NB4 (cell line): Measurements from ENCODE around the gene GIMAP7.

Experiments
- DNase-seq: peaks from one replicate; pipeline ENCODE4 v3.0.0; 2010; ENCODE audit warnings: low read depth
- H3K4me3 ChIP-seq: one replicate; pipeline ENCODE4 v1.5.1; 2011; ENCODE audit warnings: mild to moderate bottlenecking, low read depth, low read length, moderate library complexity
- CTCF ChIP-seq: IDR thresholded peaks from one replicate; pipeline ENCODE4 v1.5.1; 2012; ENCODE audit warnings: low read depth, low read length
- MAX ChIP-seq: IDR thresholded peaks from 2 replicates; pipeline ENCODE4 v1.6.1; 2011; ENCODE audit warnings: low read depth, low read length
- MYC ChIP-seq: IDR thresholded peaks from 2 replicates; pipeline ENCODE4 v1.6.1; 2011; ENCODE audit warnings: low read depth, low read length
- POLR2A ChIP-seq: IDR thresholded peaks from 2 replicates; pipeline ENCODE4 v1.6.1; 2011; ENCODE audit warnings: mild to moderate bottlenecking; ENCODE audit not compliant: insufficient read length; ENCODE audit errors: extremely low read depth

The GIMAP7 gene

GRCh38 chr7:150538259-150538658 lies 23.6 kb downstream of the GIMAP7 start:
- no peak overlapping the region for H3K4me3 ChIP-seq
- TF ChIP-seq MAX: no peak
- no peak for TF ChIP-seq CTCF
- no peak for TF ChIP-seq MYC
- TF ChIP-seq POLR2A: no peak
- no peak for DNase-seq

- no peak for DNase-seq
- no peak for TF ChIP-seq CTCF
- TF ChIP-seq MAX: no peak
- TF ChIP-seq POLR2A: no peak
- no peak for TF ChIP-seq MYC
- H3K4me3 ChIP-seq: no peak overlapping the region
These were observed 38.5 kb downstream of the GIMAP7 start for GRCh38 chr7:150553163-150553562.

GRCh38 chr7:150556521-150557138 lies 42.0 kb downstream of the GIMAP7 start:
- no peak overlapping the region for H3K4me3 ChIP-seq
- DNase-seq: no peak
- no peak for TF ChIP-seq MYC
- TF ChIP-seq CTCF: no peak
- TF ChIP-seq MAX: no peak
- TF ChIP-seq POLR2A: no peak

- DNase-seq: no peak
- no peak overlapping the region for H3K4me3 ChIP-seq
- TF ChIP-seq CTCF (no peak), POLR2A (no peak), MAX (no peak), MYC (no peak)
These were observed 45.8 kb downstream of the GIMAP7 start for GRCh38 chr7:150560486-150560885.

- no peak for TF ChIP-seq CTCF
- TF ChIP-seq POLR2A: no peak
- TF ChIP-seq MAX: no peak
- no peak for TF ChIP-seq MYC
- no peak overlapping the region for H3K4me3 ChIP-seq
- no peak for DNase-seq
These were observed 48.2 kb downstream of the GIMAP7 start for GRCh38 chr7:150562919-150563318.
